C4-2B (cell line): ENCODE results near the gene SNX20.

Source experiments
- ZFX ChIP-seq: fragments of 450-650 bp; IDR thresholded peaks from 2 replicates; pipeline ENCODE4 v1.6.1; 2017
- TF ChIP-seq, protein P1 (sequence below): fragments of 450-650 bp; conservative IDR thresholded peaks from 2 replicates; pipeline ENCODE4 v1.5.1; 2017; ENCODE audit warnings: mild to moderate bottlenecking

DNA sequence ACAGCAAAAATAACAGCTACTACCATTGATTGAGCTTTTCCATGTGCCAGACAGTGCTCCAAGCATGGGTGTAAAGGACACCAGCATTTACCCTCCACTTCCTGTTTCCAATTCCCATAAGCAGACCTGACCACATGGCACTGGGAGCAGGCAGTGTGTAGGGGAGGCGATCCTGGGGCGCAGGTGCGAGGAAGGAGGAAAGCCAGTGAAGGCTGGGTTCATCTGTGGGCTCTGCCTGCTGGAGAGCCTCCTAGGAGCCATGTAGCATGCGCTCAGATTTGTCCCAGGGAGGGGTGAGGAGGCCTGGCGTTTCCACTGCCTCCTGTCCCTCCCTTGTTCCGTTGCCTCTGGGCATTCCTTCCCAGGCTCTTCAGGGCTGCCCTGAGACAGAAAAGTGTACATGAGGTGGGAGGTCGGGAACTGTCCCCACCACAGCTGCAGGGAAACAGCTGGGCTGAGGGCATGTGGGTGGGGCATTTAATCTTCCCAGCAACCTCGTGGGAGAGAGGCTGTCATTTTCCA lies 56.6 kb downstream of the SNX20 start:
- TF ChIP-seq, protein P1, sequence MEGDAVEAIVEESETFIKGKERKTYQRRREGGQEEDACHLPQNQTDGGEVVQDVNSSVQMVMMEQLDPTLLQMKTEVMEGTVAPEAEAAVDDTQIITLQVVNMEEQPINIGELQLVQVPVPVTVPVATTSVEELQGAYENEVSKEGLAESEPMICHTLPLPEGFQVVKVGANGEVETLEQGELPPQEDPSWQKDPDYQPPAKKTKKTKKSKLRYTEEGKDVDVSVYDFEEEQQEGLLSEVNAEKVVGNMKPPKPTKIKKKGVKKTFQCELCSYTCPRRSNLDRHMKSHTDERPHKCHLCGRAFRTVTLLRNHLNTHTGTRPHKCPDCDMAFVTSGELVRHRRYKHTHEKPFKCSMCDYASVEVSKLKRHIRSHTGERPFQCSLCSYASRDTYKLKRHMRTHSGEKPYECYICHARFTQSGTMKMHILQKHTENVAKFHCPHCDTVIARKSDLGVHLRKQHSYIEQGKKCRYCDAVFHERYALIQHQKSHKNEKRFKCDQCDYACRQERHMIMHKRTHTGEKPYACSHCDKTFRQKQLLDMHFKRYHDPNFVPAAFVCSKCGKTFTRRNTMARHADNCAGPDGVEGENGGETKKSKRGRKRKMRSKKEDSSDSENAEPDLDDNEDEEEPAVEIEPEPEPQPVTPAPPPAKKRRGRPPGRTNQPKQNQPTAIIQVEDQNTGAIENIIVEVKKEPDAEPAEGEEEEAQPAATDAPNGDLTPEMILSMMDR, result no peak
- TF ChIP-seq ZFX, result no peak
